ENCODE measurements around the gene WIPI1.
"Not testable (repeated sequence)": the region's sequence is repeated elsewhere in the genome, so short reads cannot be mapped to it uniquely, and the experiment has no call there.

WIPI1 gene

DNA sequence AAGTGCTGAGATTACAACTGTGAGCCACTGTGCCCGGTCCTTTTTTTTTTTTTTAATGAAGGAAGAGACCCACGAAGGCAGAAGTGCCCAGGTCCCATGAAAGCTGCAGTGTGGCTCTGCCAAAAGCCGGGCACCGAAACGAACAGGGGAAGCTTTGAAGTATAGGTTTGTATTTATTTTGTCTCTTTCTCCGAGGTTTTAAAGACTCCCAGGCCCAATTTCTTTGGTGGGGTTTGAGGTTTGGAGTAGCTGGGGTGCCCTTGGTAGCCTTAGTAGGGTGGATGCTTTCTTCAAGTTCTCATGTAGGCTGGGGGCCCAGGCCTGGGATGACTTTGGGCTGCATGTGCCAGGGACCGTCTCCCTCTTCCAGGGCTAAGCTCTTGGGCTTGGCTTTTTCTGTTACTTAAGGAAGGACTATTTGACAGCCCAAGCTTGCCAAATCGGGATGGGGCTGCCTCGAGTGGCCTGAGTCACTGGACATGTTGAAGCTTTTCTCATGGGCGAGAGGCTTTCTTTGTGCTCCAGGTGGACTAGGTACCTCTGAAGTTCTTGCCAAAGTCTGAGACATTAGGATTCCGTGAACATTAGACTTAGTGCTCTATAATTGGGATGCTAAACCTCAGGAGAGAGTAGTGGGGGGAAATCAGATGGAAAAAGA is 66.3 kb downstream of the WIPI1 start:
- in situ Hi-C loops (cut with MboI; ENCODE audit: low sequenced_read_pairs) = loop anchor here (10.0 kb wide), 1 partner anchor 126 kb away; no protein-coding TSS in a partner anchor

DNA sequence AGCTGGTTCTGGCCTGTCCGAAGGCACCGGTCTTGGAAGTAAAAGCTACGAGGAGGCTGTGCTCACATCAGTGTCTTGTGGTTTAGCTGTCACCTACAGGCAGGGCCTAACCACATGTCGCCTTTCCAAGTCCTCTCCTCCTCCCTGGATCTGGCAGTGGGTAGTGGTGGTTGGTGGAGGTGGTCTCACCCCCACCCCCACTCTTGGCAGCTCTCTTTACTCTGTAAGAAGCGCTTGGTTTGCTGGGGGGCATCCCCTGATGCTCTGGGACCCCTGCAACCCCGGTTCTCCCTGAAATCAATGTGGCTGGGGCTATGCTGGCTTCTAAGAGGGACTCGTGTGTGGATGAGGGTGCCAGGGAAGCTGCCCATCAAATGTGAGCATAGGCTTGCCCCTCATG is 68.3 kb downstream of the WIPI1 start:
- in situ Hi-C loops (cut with MboI; ENCODE audit: low sequenced_read_pairs) = no loop called here

DNA sequence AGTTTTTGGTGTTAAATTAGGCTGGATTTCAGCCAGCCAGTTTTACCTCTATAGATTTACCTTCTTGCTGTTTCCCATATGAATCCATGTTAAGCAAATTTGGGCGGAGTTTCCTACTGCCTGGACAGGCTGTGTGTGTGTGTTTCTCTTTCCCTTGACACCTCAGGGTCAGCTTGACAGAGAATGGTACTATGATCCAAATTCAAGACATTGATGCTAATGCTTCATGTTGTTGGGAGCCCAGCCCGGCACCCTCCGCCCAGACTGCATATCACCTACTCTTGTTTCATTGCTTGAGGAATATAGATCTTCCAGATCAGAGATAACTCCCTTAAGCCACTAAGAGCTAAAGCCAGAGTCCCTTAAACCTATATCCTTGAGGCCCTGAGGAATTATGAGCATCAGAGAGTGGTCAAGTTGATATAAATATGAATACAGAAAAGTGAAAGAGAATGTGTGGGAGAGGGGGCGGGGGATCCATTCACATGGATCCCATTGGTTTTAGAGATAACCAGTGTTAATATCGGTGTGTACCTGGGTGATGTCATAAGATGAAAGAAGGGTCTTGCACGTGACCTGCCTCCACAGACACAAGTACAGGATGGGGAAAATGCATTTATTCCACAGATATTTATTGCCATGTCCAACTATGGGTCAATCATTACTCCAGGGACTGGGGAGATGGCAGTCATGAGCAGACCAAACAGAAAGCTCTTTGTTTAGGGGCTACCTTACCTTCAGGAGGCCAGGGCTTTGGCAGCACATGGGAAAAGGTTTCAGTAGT is 69.7 kb downstream of the WIPI1 start:
- in situ Hi-C loops (cut with MboI; ENCODE audit: low sequenced_read_pairs) = no loop called here

GRCh38 chr17:68385490-68386215 is 71.6 kb downstream of the WIPI1 start:
- in situ Hi-C loops (cut with MboI; ENCODE audit: low sequenced_read_pairs) = no loop called here

- in situ Hi-C loops (cut with MboI; ENCODE audit: low sequenced_read_pairs) = no loop called here
Observed at GRCh38 chr17:68384941-68385340, 72.4 kb downstream of the WIPI1 start.

DNA sequence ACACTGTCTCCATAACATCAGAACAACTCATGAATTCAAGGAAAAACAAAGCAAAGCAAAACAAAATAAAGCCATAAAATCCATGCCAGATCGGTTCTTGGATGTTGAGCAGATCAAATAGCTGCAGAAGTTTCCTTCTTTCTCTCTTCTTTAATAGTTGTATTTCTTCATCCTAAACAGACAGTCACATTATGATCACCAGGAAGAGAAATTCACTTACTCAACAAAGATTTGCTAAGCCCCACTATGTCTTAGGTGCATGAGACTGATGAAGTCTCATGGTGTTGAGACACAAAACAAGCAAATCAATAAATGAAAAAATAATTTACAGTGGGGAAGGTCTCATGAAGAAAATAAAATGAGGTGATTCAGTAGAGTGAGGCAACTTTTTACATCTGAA is 72.8 kb downstream of the WIPI1 start:
- in situ Hi-C loops (cut with MboI; ENCODE audit: low sequenced_read_pairs) = no loop called here

- in situ Hi-C loops (cut with MboI; ENCODE audit: low sequenced_read_pairs) = no loop called here
Observed at GRCh38 chr17:68383443-68384321, 73.6 kb downstream of the WIPI1 start.

GRCh38 chr17:68383120-68383442 is 74.2 kb downstream of the WIPI1 start:
- in situ Hi-C loops (cut with MboI; ENCODE audit: low sequenced_read_pairs) = no loop called here

DNA sequence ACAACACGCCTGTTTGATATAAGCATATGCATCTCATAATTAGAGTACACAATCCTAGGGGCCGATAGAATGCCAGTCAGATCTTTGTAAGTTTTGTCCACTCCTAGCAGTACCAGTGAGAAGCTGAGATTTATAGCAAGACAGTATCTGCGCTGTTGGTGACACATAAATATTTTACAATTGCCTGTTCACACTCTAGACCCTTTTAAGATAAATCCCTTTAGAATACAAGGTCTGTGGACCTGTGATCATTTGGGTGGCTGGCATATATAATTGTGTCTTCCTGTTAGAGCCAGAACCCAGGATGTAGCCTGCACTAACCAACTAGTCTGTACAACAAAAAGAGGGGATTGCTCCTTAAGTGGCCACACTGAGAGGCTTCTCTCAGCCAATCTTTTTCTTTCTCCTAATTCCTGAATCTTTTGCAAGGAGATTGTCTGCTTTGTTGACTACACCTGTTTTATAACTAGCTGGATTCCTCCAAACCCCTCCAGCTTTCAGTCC is 74.7 kb downstream of the WIPI1 start:
- in situ Hi-C loops (cut with MboI; ENCODE audit: low sequenced_read_pairs) = no loop called here

GRCh38 chr17:68381076-68381900 is 76.0 kb downstream of the WIPI1 start:
- in situ Hi-C loops (cut with MboI; ENCODE audit: low sequenced_read_pairs) = no loop called here

GRCh38 chr17:68379692-68380677 is 77.3 kb downstream of the WIPI1 start:
- in situ Hi-C loops (cut with MboI; ENCODE audit: low sequenced_read_pairs) = no loop called here

DNA sequence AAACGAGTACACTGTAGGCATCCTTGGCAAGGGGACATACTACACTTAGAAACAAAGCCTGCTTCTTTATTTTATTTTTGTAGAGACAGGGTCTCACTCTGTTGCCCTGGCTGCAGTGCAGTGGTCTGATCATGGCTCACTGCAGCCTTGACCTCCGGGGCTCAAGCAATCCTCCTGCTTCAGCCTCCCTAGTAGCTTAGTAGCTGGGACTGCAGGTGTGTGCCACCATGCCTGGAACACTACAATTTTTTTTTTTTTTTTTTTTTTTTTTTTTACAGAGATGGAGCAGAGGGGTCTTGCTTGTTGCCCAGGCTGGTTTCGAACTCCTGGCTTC is 78.2 kb downstream of the WIPI1 start:
- in situ Hi-C loops (cut with MboI; ENCODE audit: low sequenced_read_pairs) = no loop called here

GRCh38 chr17:68378268-68379176 is 78.8 kb downstream of the WIPI1 start:
- in situ Hi-C loops (cut with MboI; ENCODE audit: low sequenced_read_pairs) = no loop called here

GRCh38 chr17:68377771-68378267 is 79.5 kb downstream of the WIPI1 start:
- in situ Hi-C loops (cut with MboI; ENCODE audit: low sequenced_read_pairs) = no loop called here

GRCh38 chr17:68376178-68376577 is 81.1 kb downstream of the WIPI1 start:
- in situ Hi-C loops (cut with MboI; ENCODE audit: low sequenced_read_pairs) = not testable (repeated sequence)

GRCh38 chr17:68375566-68375965 is 81.7 kb downstream of the WIPI1 start:
- in situ Hi-C loops (cut with MboI; ENCODE audit: low sequenced_read_pairs) = no loop called here

All from HL-60/S4 treated with retinoic acid at 250 ng/mL for 4 days and 3 days (cell line).